DMS 273 treated with DMSO at 0.1 percent for 48 hours (cell line): ENCODE data around the gene HYI.

Experiments
- DNase-seq: peaks from one replicate; lab custom pipeline; 2025; lab: John Stamatoyannopoulos, UW

Gene HYI

GRCh38 chr1:43444151-43444828, 9.4 kb downstream of the HYI start:
- no peak for DNase-seq

GRCh38 chr1:43443197-43443946, 10.4 kb downstream of the HYI start:
- DNase-seq, result no peak

GRCh38 chr1:43442756-43443155, 11.0 kb downstream of the HYI start:
- DNase-seq, result no peak

GRCh38 chr1:43441894-43442637, 11.7 kb downstream of the HYI start:
- DNase-seq, result no peak

GRCh38 chr1:43441166-43441893, 12.4 kb downstream of the HYI start:
- DNase-seq, result no peak

DNA sequence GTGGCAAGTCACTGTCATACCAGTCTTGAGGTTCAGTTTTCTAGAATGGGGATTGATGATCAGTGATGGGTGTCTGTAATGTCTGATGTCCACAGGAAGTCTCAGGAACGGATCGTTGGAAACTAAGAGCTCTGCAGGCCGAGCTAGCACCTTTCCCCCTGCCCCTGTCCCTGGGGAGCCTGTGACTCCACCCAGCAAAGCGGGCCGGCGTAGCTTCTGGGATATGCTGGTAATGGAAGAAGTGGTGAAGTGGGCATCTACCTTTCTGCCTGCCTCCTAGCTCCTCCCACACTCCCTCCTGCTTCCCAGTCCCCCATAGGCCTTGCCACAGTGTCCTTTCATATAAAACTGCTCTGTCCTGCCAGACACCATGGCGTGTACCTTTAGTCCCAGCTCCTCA, 13.4 kb downstream of the HYI start:
- no peak for DNase-seq

- DNase-seq, result no peak
Observed at GRCh38 chr1:43439781-43440180, 13.9 kb downstream of the HYI start.

DNA sequence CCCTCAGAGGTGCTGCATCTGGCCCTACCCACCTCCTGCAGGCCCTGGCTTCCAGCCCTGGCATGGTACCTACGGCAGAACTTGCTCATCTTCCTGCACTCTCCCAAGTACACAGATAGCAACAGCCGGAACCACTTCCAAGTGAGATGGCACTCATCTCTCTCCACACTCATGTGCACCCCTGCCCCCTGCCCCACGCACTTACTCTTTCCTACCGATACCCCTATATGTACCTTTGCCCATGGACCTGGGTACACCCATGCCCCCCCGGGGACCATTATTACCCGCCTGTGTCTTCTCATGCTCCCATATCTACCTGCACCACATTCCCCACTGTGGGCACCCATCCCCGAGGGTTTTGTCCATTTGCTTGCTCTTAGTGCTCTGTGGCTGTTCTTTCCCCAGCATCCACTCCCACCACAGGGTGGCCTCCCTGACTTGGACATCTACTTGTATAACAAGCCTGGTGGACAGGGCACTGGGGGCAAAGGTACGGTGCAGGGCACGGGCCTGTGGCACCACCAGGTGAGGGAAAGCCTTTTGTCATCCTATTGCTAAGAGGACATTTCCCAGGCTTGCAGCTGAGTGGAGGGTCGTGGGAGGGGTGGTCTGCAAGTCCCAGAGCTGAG, 14.7 kb downstream of the HYI start:
- no peak for DNase-seq

DNA sequence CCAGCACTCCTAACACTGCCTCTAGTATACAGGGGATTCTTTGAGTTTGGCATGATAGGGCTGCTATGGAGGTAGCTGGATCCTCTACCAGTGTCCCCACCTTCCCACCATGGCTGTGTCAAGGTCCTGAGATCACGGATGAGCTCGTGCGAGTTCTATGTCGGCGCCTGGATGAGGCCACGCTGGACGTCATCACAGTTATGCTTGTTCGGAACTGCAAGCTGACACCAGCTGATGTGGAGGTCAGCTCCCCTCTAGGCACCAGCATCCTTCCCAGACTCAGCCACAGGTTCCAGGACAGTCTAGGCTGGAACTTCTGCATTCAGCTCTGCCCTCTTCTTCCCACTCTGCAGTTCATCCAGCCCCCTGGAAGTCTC, 15.2 kb downstream of the HYI start:
- no peak for DNase-seq

- no peak for DNase-seq
Observed at GRCh38 chr1:43438006-43438405, 15.7 kb downstream of the HYI start.

- no peak for DNase-seq
Observed at GRCh38 chr1:43437031-43437973, 16.4 kb downstream of the HYI start.

GRCh38 chr1:43436371-43436770, 17.4 kb downstream of the HYI start:
- DNase-seq, result no peak

- no peak for DNase-seq
Observed at GRCh38 chr1:43435146-43436145, 18.3 kb downstream of the HYI start.

DNA sequence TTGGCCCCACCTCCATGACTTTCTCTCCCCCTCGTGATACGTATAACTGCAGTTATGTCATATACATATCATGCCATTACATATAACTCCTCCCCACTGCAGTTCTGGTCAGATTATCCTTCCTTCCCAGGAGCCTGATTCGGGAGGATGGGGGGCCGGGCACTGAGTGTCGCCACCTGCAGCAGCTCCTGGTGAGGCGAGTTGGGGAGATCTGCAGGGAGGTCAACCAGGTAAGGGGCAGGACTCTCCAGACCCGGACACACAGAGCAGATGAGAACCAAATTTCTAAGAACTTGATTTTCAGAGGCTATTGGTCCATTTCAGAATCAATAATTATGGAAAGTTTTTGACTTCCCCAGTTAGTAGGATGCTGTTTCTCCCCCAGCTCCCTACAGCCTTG, 19.5 kb downstream of the HYI start:
- DNase-seq, result no peak

DNA sequence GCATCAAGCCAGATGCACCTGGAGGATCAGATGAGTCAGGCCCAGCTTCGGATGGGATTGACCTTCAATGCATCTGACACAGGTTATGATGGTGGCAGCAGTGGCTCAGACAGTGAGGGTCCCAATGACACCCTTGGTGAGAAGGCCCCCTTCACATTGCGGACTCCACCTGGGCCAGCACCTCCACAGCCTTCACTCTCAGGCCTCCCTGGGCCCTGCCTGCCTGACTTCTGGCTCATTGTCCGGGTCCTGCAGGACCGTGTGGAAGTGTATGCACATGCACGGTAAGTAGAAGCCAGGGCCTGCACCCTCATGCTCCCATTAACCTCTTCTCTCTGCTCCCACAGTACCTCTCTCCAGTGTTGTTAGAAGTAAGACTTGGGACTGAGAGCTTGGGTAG, 20.8 kb downstream of the HYI start:
- no peak for DNase-seq

GRCh38 chr1:43432171-43432860, 21.4 kb downstream of the HYI start:
- DNase-seq, result no peak

DNA sequence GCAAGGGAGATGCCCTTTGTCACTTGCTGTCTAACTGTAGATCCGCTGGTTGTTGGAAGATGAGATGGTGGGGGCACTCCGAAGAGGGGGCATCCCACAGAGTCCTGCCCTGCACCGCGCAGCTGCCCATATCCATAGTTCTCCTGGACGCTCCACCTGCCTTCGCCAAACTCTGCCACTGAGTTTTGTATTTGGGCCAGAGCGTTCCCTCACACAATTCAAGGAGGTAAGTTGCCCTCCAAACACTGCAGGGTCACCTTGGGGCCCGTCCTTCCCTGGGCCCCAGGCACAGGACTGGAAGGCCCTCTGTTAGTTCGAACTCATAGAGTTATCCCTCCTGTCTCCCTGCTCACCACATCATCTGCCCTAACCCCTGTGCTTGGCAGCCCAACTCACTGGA, 22.1 kb downstream of the HYI start:
- no peak for DNase-seq

DNA sequence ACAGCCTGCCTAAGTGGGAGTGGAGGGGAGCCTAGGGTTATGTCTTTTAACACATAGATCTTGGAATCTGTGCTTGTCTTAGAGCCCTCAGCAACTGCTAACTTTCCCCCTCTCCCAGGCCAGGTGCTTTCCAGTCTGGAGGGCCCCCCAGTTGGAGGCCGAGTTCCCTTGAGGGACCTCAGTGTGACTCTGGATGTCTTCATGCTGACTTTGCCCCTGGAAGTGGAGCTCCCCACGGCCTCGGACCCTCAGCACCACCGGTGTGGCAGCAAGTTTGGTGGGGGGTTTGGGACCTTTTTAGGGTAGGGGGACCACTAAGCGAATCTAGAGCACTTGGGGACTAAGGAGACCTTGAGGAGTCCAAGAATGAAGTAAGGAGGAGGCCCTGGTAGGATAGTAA, 22.9 kb downstream of the HYI start:
- DNase-seq, result no peak

- no peak for DNase-seq
Observed at GRCh38 chr1:43427941-43428340, 25.8 kb downstream of the HYI start.
